Neural cell (in vitro differentiated cells): ENCODE data around the gene TUBA1B. TPM values are rescaled to one million over a fixed set of nuclear protein-coding genes. Genes with fewer than 3 reads are reported as not detected.

Source experiments
- H2AFZ ChIP-seq: fragments of 200-600, 300-800 bp; sonication (generic), shearing (Covaris generic); 2 replicates; pipeline ENCODE4 v1.6.0; 2014; ENCODE audit warnings: low read depth, mild to moderate bottlenecking, antibody characterized with exemption, low read length, moderate library complexity
- H3F3A ChIP-seq: fragments of 200-600 bp; shearing (Covaris generic); 2 replicates; pipeline ENCODE4 v1.6.1; 2016; ENCODE audit warnings: mild to moderate bottlenecking, moderate library complexity, mixed read lengths, antibody characterized with exemption, low read length; ENCODE audit not compliant: insufficient read depth, poor library complexity, severe bottlenecking
- H3K27ac ChIP-seq: fragments of 200-600, 300-800 bp; sonication (generic), shearing (Covaris generic); 2 replicates; pipeline ENCODE4 v1.5.1; 2014; ENCODE audit warnings: mild to moderate bottlenecking, low read length, moderate library complexity
- H3K27me3 ChIP-seq: fragments of 300-800, 200-600 bp; sonication (generic), shearing (Covaris generic); 2 replicates; pipeline ENCODE4 v1.6.0; 2014; ENCODE audit warnings: mild to moderate bottlenecking, low read depth, low read length, moderate library complexity; ENCODE audit not compliant: insufficient read depth
- H3K36me3 ChIP-seq: fragments of 300-800, 200-600 bp; sonication (generic), shearing (Covaris generic); 2 replicates; pipeline ENCODE4 v1.5.1; 2014; ENCODE audit warnings: mild to moderate bottlenecking, antibody characterized with exemption, low read length, moderate library complexity; ENCODE audit not compliant: insufficient read depth
- H3K4me2 ChIP-seq: fragments of 300-800, 200-600 bp; sonication (generic), shearing (Covaris generic); 2 replicates; pipeline ENCODE4 v1.6.0; 2014; ENCODE audit warnings: mild to moderate bottlenecking, low read length
- H3K4me3 ChIP-seq: fragments of 300-800, 200-600 bp; sonication (generic), shearing (Covaris generic); 2 replicates; pipeline ENCODE4 v1.5.1; 2014; ENCODE audit warnings: mild to moderate bottlenecking, low read length, moderate library complexity
- H3K79me2 ChIP-seq: fragments of 200-600 bp; shearing (Covaris generic); replicated peaks from 2 replicates; pipeline ENCODE4 v1.6.0; 2014; ENCODE audit warnings: mild to moderate bottlenecking, low read length, moderate library complexity; ENCODE audit not compliant: insufficient read depth
- H3K9ac ChIP-seq: fragments of 300-800, 200-600 bp; sonication (generic), shearing (Covaris generic); 2 replicates; pipeline ENCODE4 v1.6.1; 2016; ENCODE audit warnings: mild to moderate bottlenecking, low read length, mixed read lengths
- H3K9me2 ChIP-seq: fragments of 200-600 bp; shearing (Covaris generic); 2 replicates; pipeline ENCODE4 v1.6.1; 2016; ENCODE audit warnings: mild to moderate bottlenecking, low read length, mixed read lengths; ENCODE audit not compliant: insufficient read depth
- H3K9me3 ChIP-seq: fragments of 200-600, 300-800 bp; sonication (generic), shearing (Covaris generic); 2 replicates; pipeline ENCODE4 v1.6.1; 2016; ENCODE audit warnings: mild to moderate bottlenecking, mixed run types, low read length, moderate library complexity, mixed read lengths
- H4K20me1 ChIP-seq: fragments of 200-600 bp; shearing (Covaris generic); 2 replicates; pipeline ENCODE4 v1.6.1; 2016; ENCODE audit warnings: mild to moderate bottlenecking, mixed run types; ENCODE audit not compliant: insufficient read depth
- CTCF ChIP-seq: fragments of 450-650 bp; IDR thresholded peaks from 2 replicates; pipeline ENCODE4 v1.5.1; 2014; ENCODE audit warnings: antibody characterized with exemption, mild to moderate bottlenecking, moderate library complexity; ENCODE audit not compliant: poor library complexity, severe bottlenecking
- EP300 ChIP-seq: fragments of 450-650 bp; conservative IDR thresholded peaks from 2 replicates; pipeline ENCODE4 v1.6.1; 2014; ENCODE audit warnings: antibody characterized with exemption, mild to moderate bottlenecking, moderate library complexity; ENCODE audit not compliant: poor library complexity, severe bottlenecking
- EZH2 ChIP-seq: fragments of 200-600, 300-800 bp; shearing (Covaris generic), sonication (generic); IDR thresholded peaks from 2 replicates; pipeline ENCODE4 v1.6.1; 2014; ENCODE audit warnings: antibody characterized with exemption, low read length, borderline replicate concordance, mild to moderate bottlenecking; ENCODE audit not compliant: insufficient read depth, poor library complexity, severe bottlenecking
- MXI1 ChIP-seq: fragments of 450-650 bp; conservative IDR thresholded peaks from 2 replicates; pipeline ENCODE4 v1.6.1; 2014; ENCODE audit warnings: antibody characterized with exemption, mild to moderate bottlenecking; ENCODE audit not compliant: poor library complexity, severe bottlenecking
- POLR2AphosphoS5 ChIP-seq: IDR thresholded peaks from 2 replicates; pipeline ENCODE4 v1.6.1; 2012
- RAD21 ChIP-seq: fragments of 450-650 bp; conservative IDR thresholded peaks from 2 replicates; pipeline ENCODE4 v1.6.1; 2014; ENCODE audit warnings: antibody characterized with exemption, mild to moderate bottlenecking, moderate library complexity
- REST ChIP-seq: IDR thresholded peaks from 2 replicates; pipeline ENCODE4 v1.6.1; 2012; ENCODE audit warnings: borderline replicate concordance
- SMC3 ChIP-seq: fragments of 450-650 bp; conservative IDR thresholded peaks from 2 replicates; pipeline ENCODE4 v1.6.1; 2014; ENCODE audit warnings: antibody characterized with exemption, mild to moderate bottlenecking, moderate library complexity; ENCODE audit not compliant: poor library complexity
- TAF1 ChIP-seq: IDR thresholded peaks from 2 replicates; pipeline ENCODE4 v1.6.1; 2012; ENCODE audit warnings: low read depth
- polyA plus RNA-seq: library from polyadenylated mRNA; depleted of rRNA; stranded (reverse); fragments of >200 nt; gene quantifications from 2 replicates; pipeline ENCODE4 v1.2.3, GENCODE V29; 2014

Gene TUBA1B
- polyA plus RNA-seq, 1 donor from 2014 or later: 573 TPM

GRCh38 chr12:49094160-49094974, 36.8 kb downstream of the TUBA1B start, which contains the start of gene DHH:
Gene DHH (minus strand): TSS chr12:49094801. CDS start chr12:49094512, 289 bp downstream.
- Histone ChIP-seq H2AFZ (no peak within 1 kb of the TSS), H3K4me2 (no peak within 1 kb of the TSS), H3K9ac (no peak within 1 kb of the TSS), H3K9me2 (no peaks in the 10 kb centered on the region), H3K27me3 (peaks cover 58% of the 10 kb centered on the region), H3K27ac (no peak within 1 kb of the TSS), H3K4me3 (peak within 1 kb of the TSS; percentile 48), H3K36me3 (peaks cover 7% of the 10 kb centered on the region), H3K79me2 (no peaks in the 10 kb centered on the region), H4K20me1 (no peaks in the 10 kb centered on the region), H3K9me3 (no peaks in the 10 kb centered on the region), H3F3A (no peaks in the 10 kb centered on the region)
- TF ChIP-seq MXI1 (no peak), REST (no peak), SMC3 (no peak), TAF1 (no peak), RAD21 (no peak), EP300 (no peak), POLR2AphosphoS5 (peak; percentile 7)

GRCh38 chr12:49093792-49094159, 37.4 kb downstream of the TUBA1B start:
- TF ChIP-seq SMC3: no peak
- no peak for TF ChIP-seq POLR2AphosphoS5
- TF ChIP-seq EP300: no peak
- TF ChIP-seq MXI1: no peak
- TF ChIP-seq TAF1: no peak
- TF ChIP-seq RAD21: no peak
- TF ChIP-seq REST: no peak
- TF ChIP-seq EZH2: no peak
- TF ChIP-seq CTCF: no peak
- Histone ChIP-seq H3K9ac (no peak overlapping the region), H3K27ac (no peak overlapping the region), H3K36me3 (peaks cover 7% of the 10 kb centered on the region), H3K4me3 (peak overlapping the region; percentile 48), H3K9me2 (no peaks in the 10 kb centered on the region), H3K79me2 (no peaks in the 10 kb centered on the region), H4K20me1 (no peaks in the 10 kb centered on the region), H3K4me2 (no peak overlapping the region), H3K9me3 (no peaks in the 10 kb centered on the region), H2AFZ (no peak overlapping the region), H3F3A (no peaks in the 10 kb centered on the region), H3K27me3 (peaks cover 64% of the 10 kb centered on the region)
